ENCODE measurements around the gene CYTIP.

CYTIP gene

DNA sequence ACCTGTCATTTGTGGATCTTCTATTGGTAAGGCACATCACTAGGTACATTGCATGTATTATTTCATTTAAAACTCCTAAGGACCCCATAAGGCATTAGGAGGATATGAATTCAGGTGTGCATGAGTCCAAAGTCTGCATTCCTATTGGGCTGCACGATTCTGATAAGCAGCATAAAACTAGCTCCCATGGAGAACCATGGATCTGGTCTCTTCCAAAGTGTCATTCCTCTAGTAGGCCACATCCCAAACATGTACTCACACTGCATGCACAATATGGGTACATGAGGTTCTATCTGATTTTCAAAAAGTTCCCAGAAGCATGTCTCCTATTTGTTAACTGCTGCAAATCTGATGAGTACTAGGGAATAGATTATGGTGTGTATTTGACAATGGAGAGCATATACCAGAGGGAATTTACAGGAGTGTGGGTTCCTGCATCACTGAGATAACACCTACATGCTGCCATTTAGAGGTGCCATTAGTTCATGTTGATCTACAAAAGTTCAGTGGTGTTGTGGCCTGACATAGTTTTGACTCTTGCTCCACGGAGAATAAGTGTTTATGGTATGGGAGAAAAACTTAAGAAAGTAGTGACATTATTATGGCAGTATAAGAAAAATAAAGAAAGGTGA, 11.3 kb downstream of the CYTIP start:
- peaks cover 2% of the 10 kb centered on the region; the same call in 1 of the 2 replicates for H4K20me1 ChIP-seq (ENCODE audit: insufficient read depth, low read length)
- no peak for TF ChIP-seq EZH2 (IDR thresholded peaks at IDR 0.05; ENCODE audit: borderline replicate concordance, low read length)
- TF ChIP-seq, protein P1, sequence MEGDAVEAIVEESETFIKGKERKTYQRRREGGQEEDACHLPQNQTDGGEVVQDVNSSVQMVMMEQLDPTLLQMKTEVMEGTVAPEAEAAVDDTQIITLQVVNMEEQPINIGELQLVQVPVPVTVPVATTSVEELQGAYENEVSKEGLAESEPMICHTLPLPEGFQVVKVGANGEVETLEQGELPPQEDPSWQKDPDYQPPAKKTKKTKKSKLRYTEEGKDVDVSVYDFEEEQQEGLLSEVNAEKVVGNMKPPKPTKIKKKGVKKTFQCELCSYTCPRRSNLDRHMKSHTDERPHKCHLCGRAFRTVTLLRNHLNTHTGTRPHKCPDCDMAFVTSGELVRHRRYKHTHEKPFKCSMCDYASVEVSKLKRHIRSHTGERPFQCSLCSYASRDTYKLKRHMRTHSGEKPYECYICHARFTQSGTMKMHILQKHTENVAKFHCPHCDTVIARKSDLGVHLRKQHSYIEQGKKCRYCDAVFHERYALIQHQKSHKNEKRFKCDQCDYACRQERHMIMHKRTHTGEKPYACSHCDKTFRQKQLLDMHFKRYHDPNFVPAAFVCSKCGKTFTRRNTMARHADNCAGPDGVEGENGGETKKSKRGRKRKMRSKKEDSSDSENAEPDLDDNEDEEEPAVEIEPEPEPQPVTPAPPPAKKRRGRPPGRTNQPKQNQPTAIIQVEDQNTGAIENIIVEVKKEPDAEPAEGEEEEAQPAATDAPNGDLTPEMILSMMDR (IDR thresholded peaks at IDR 0.05; ENCODE audit: low read length): no peak
- no peaks in the 10 kb centered on the region for H3K9me2 ChIP-seq (ENCODE audit: low read depth, low read length)
- no peaks in the 10 kb centered on the region for H3K9me3 ChIP-seq (ENCODE audit: low read length)
- H3K79me2 ChIP-seq (ENCODE audit: insufficient read depth, low read length): peaks cover 62% of the 10 kb centered on the region
- peaks cover 91% of the 10 kb centered on the region for H3K36me3 ChIP-seq (ENCODE audit: insufficient read depth, low read length)
- H3K9ac ChIP-seq (ENCODE audit: low read length): no peak overlapping the region
- H3K27me3 ChIP-seq (ENCODE audit: insufficient read depth, low read length): no peaks in the 10 kb centered on the region
- no peak overlapping the region for H3K4me3 ChIP-seq (ENCODE audit: low read depth, low read length, poor library complexity, severe bottlenecking)
- H2AFZ ChIP-seq (ENCODE audit: low read length): no peak overlapping the region
- H3K27ac ChIP-seq (ENCODE audit: low read depth, low read length, poor library complexity, severe bottlenecking): no peak overlapping the region
- no peak overlapping the region for H3K4me2 ChIP-seq (ENCODE audit: low read length)
- no peaks in the 10 kb centered on the region for H3F3A ChIP-seq (ENCODE audit: insufficient read depth, low read length)
- H3K4me1 ChIP-seq (ENCODE audit: insufficient read depth, low read length, severe bottlenecking): peaks cover 44% of the 10 kb centered on the region

DNA sequence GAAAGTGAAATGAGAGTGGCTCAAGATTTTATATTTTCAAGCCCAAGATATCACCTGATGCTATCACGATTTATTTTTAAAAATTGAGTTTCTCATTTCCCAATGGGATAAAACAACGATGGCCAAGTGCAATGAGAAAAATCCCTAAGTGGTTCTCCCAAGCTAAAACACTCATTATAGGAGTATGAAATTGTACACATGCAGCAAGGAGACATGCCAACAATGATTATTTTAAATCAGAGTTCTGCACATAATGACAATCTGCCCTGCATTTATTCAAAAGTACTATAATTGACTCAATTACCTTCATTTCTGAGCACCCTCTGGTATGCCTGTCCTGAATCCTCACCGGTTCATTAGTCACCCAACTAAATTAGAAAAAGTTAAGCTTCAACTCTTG, 12.7 kb downstream of the CYTIP start:
- TF ChIP-seq, protein P1 (IDR thresholded peaks at IDR 0.05; ENCODE audit: low read length): no peak
- TF ChIP-seq EZH2 (IDR thresholded peaks at IDR 0.05; ENCODE audit: borderline replicate concordance, low read length): no peak
- H3K79me2 ChIP-seq (ENCODE audit: insufficient read depth, low read length): peaks cover 48% of the 10 kb centered on the region
- no peak overlapping the region for H3K4me3 ChIP-seq (ENCODE audit: low read depth, low read length, poor library complexity, severe bottlenecking)
- H3F3A ChIP-seq (ENCODE audit: insufficient read depth, low read length): no peaks in the 10 kb centered on the region
- peaks cover 30% of the 10 kb centered on the region for H3K4me1 ChIP-seq (ENCODE audit: insufficient read depth, low read length, severe bottlenecking)
- H3K9me2 ChIP-seq (ENCODE audit: low read depth, low read length): no peaks in the 10 kb centered on the region
- H3K36me3 ChIP-seq (ENCODE audit: insufficient read depth, low read length): peaks cover 100% of the 10 kb centered on the region
- H3K9me3 ChIP-seq (ENCODE audit: low read length): no peaks in the 10 kb centered on the region
- H4K20me1 ChIP-seq (ENCODE audit: insufficient read depth, low read length): peaks cover 2% of the 10 kb centered on the region; the same call in 1 of the 2 replicates
- H3K27me3 ChIP-seq (ENCODE audit: insufficient read depth, low read length): no peaks in the 10 kb centered on the region
- no peak overlapping the region for H3K4me2 ChIP-seq (ENCODE audit: low read length)
- no peak overlapping the region for H2AFZ ChIP-seq (ENCODE audit: low read length)
- H3K27ac ChIP-seq (ENCODE audit: low read depth, low read length, poor library complexity, severe bottlenecking): no peak overlapping the region
- H3K9ac ChIP-seq (ENCODE audit: low read length): no peak overlapping the region

DNA sequence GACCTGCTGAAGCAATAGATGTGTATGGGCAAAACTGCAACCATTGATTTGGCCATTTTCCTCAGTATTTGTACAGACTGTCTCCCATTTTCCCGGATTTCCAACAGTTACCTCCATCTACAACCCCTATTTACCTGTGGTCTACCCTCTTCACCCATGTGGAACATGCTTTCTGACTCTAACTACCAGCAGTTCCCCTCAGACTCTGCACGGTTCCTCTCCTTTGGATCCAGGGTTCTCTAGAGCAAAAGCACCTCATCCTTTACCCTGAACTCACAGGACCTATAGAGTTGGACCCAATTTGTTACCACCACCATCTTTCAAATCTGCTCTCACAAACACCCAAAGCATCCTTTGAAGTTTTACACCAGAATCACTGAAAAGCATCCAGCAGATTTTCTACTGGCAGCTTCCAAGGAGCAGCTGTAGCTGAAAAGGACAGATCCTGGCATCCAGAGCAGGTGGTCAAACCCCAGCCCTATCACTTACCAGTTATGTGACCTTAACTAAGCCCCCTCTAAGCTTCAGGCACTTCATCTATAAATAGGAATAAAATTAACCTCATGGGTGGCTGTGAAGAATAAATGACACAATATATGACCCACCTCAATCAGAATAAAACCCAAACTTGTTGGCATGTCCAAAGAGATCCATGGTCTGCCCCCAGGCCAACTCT, 15.3 kb downstream of the CYTIP start:
- Histone ChIP-seq H3K9me3 (ENCODE audit: low read length) (no peaks in the 10 kb centered on the region), H3K27ac (ENCODE audit: low read depth, low read length, poor library complexity, severe bottlenecking) (no peak overlapping the region), H3K9me2 (ENCODE audit: low read depth, low read length) (no peaks in the 10 kb centered on the region), H3K4me2 (ENCODE audit: low read length) (no peak overlapping the region), H3K4me1 (ENCODE audit: insufficient read depth, low read length, severe bottlenecking) (peaks cover 4% of the 10 kb centered on the region), H3F3A (ENCODE audit: insufficient read depth, low read length) (no peaks in the 10 kb centered on the region; the same call in 1 of the 2 replicates), H3K79me2 (ENCODE audit: insufficient read depth, low read length) (peaks cover 25% of the 10 kb centered on the region), H4K20me1 (ENCODE audit: insufficient read depth, low read length) (no peaks in the 10 kb centered on the region; the same call in 1 of the 2 replicates), H3K9ac (ENCODE audit: low read length) (no peak overlapping the region), H3K27me3 (ENCODE audit: insufficient read depth, low read length) (no peaks in the 10 kb centered on the region), H3K4me3 (ENCODE audit: low read depth, low read length, poor library complexity, severe bottlenecking) (no peak overlapping the region), H2AFZ (ENCODE audit: low read length) (no peak overlapping the region), H3K36me3 (ENCODE audit: insufficient read depth, low read length) (peaks cover 99% of the 10 kb centered on the region)
- TF ChIP-seq, protein P1 (IDR thresholded peaks at IDR 0.05; ENCODE audit: low read length): no peak
- TF ChIP-seq EZH2 (IDR thresholded peaks at IDR 0.05; ENCODE audit: borderline replicate concordance, low read length): no peak
